ENCODE measurements around the gene FBN2.

DNA sequence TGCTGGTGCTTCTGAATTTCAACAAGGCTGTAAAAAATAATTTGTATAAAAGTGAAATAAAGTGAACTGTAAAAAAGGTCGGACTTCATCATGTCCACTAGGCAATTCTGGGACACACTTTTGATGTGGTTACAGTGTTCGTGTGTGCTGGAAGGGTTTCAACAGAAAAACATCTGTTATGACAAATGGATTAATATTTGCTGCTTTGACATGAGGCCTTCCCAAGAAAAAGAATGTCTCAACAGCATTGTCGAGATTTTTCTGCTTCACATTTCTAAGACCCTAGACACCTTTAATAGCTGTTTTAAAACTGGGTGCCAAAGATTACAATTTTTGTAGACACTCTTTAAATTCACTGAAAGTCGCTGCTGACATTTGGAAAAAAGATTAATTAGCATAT lies 237.9 kb downstream of the FBN2 start:
- no peak for TF ChIP-seq CEBPB (IDR thresholded peaks at IDR 0.05)
- TF ChIP-seq, protein P1, sequence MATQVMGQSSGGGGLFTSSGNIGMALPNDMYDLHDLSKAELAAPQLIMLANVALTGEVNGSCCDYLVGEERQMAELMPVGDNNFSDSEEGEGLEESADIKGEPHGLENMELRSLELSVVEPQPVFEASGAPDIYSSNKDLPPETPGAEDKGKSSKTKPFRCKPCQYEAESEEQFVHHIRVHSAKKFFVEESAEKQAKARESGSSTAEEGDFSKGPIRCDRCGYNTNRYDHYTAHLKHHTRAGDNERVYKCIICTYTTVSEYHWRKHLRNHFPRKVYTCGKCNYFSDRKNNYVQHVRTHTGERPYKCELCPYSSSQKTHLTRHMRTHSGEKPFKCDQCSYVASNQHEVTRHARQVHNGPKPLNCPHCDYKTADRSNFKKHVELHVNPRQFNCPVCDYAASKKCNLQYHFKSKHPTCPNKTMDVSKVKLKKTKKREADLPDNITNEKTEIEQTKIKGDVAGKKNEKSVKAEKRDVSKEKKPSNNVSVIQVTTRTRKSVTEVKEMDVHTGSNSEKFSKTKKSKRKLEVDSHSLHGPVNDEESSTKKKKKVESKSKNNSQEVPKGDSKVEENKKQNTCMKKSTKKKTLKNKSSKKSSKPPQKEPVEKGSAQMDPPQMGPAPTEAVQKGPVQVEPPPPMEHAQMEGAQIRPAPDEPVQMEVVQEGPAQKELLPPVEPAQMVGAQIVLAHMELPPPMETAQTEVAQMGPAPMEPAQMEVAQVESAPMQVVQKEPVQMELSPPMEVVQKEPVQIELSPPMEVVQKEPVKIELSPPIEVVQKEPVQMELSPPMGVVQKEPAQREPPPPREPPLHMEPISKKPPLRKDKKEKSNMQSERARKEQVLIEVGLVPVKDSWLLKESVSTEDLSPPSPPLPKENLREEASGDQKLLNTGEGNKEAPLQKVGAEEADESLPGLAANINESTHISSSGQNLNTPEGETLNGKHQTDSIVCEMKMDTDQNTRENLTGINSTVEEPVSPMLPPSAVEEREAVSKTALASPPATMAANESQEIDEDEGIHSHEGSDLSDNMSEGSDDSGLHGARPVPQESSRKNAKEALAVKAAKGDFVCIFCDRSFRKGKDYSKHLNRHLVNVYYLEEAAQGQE (IDR thresholded peaks at IDR 0.05; ENCODE audit: low read depth), result no peak
- TF ChIP-seq EP300 (IDR thresholded peaks at IDR 0.05; ENCODE audit: borderline replicate concordance), result no peak
